Suprapubic skin (tissue), 4 donors: ENCODE data around the gene TRIM52. TPM values are rescaled to one million over a fixed set of nuclear protein-coding genes. Genes with fewer than 3 reads are reported as not detected.
A peak's percentile ranks its signal among the peaks of the same experiment; 100 is the strongest.

ENCODE experiments used
- DNase-seq, 2 donors: peaks; one replicate each; pipeline ENCODE4 v3.0.0-alpha.2; 2019; ENCODE audit warnings: low spot score in 2 of 2
- H3K27ac ChIP-seq: fragments of 200-600 bp; sonication (generic); one replicate; pipeline ENCODE4 v1.5.1; 2019
- H3K27me3 ChIP-seq: fragments of 200-600 bp; sonication (generic); one replicate; pipeline ENCODE4 v1.5.1; 2019
- H3K36me3 ChIP-seq: fragments of 200-600 bp; sonication (generic); one replicate; pipeline ENCODE4 v1.5.1; 2019
- H3K4me1 ChIP-seq: fragments of 200-600 bp; sonication (generic); one replicate; pipeline ENCODE4 v1.5.1; 2019
- H3K4me3 ChIP-seq: fragments of 200-600 bp; sonication (generic); one replicate; pipeline ENCODE4 v1.5.1; 2019; ENCODE audit warnings: mild to moderate bottlenecking
- H3K9me3 ChIP-seq: fragments of 200-600 bp; sonication (generic); one replicate; pipeline ENCODE4 v1.5.1; 2019
- CTCF ChIP-seq, 2 donors: fragments of 200-600 bp in 1 of 2; fragments of 450-650 bp in 1 of 2; sonication (generic) in 1 of 2; IDR thresholded peaks; one replicate each; pipeline ENCODE4 v1.5.1; 2016 to 2019; ENCODE audit warnings: antibody characterized with exemption in 2 of 2, mild to moderate bottlenecking in 1 of 2, moderate library complexity in 1 of 2
- EP300 ChIP-seq: sonication (generic); formaldehyde crosslinking; IDR thresholded peaks from one replicate; pipeline ENCODE4 v1.6.1; 2017; ENCODE audit warnings: antibody characterized with exemption
- POLR2A ChIP-seq, 2 donors: fragments of 450-650 bp; IDR thresholded peaks; one replicate each; pipeline ENCODE4 v1.6.1; 2017; ENCODE audit warnings: antibody characterized with exemption in 2 of 2, mild to moderate bottlenecking in 2 of 2, moderate library complexity in 2 of 2
- POLR2AphosphoS5 ChIP-seq, 3 donors: sonication (generic); formaldehyde crosslinking; IDR thresholded peaks; one replicate each; pipeline ENCODE4 v1.6.1; 2017; ENCODE audit warnings: antibody characterized with exemption in 3 of 3
- WGBS: methylation state at CpG from one replicate; pipeline ENCODE4 v1.1.5; 2018; 5-methylcytosine and 5-hydroxymethylcytosine counted together
- total RNA-seq, 4 donors: library from RNA; depleted of rRNA; stranded (reverse); fragments of >200 nt; gene quantifications; one replicate each; pipeline ENCODE4 v1.1.0, GENCODE V29; 2016

TRIM52 gene
- total RNA-seq, 4 donors from 2014 or later, result 6.7 to 15.4 (median 10.1) TPM

- WGBS, result 45% methylated on average over 3 of the region's 3 CpGs
Observed at GRCh38 chr5:181207960-181208253, 53.0 kb downstream of the TRIM52 start.

GRCh38 chr5:181207214-181207959 is 53.6 kb downstream of the TRIM52 start:
- H3K27me3 ChIP-seq, result no peaks in the 10 kb centered on the region
- peak overlapping the region; percentile 66 for H3K27ac ChIP-seq
- peak in 1 of 2 donors; percentile 83 for DNase-seq
- H3K36me3 ChIP-seq, result no peaks in the 10 kb centered on the region
- TF ChIP-seq POLR2AphosphoS5 (IDR thresholded peaks at IDR 0.05), result no peak
- no peak for TF ChIP-seq EP300
- no peak for TF ChIP-seq POLR2A (IDR thresholded peaks at IDR 0.05)
- TF ChIP-seq CTCF (IDR thresholded peaks at IDR 0.05), result no peak
- under 1% methylated on average over 36 of the region's 36 CpGs for WGBS
- peaks cover 51% of the 10 kb centered on the region for H3K4me1 ChIP-seq
- peak overlapping the region; percentile 61 for H3K4me3 ChIP-seq
- no peaks in the 10 kb centered on the region for H3K9me3 ChIP-seq

More at GRCh38 chr5:181207960-181208253, 53.0 kb downstream of the TRIM52 start:
- no peaks in the 10 kb centered on the region for H3K27me3 ChIP-seq
- H3K4me3 ChIP-seq, result peak overlapping the region; percentile 61
- no peaks in the 10 kb centered on the region for H3K36me3 ChIP-seq
- H3K27ac ChIP-seq, result no peak overlapping the region
- H3K4me1 ChIP-seq, result peaks cover 48% of the 10 kb centered on the region
- no peaks in the 10 kb centered on the region for H3K9me3 ChIP-seq
- TF ChIP-seq POLR2A (IDR thresholded peaks at IDR 0.05), result no peak
- no peak for TF ChIP-seq EP300
- TF ChIP-seq CTCF (IDR thresholded peaks at IDR 0.05), result no peak
- no peak for TF ChIP-seq POLR2AphosphoS5 (IDR thresholded peaks at IDR 0.05)
- DNase-seq, result no peak

- peaks cover 51% of the 10 kb centered on the region for H3K4me1 ChIP-seq
- peak overlapping the region; percentile 61 for H3K4me3 ChIP-seq
- TF ChIP-seq POLR2A (IDR thresholded peaks at IDR 0.05) (no peak), POLR2AphosphoS5 (IDR thresholded peaks at IDR 0.05) (no peak), CTCF (IDR thresholded peaks at IDR 0.05) (no peak), EP300 (no peak)
- H3K36me3 ChIP-seq, result no peaks in the 10 kb centered on the region
- no peaks in the 10 kb centered on the region for H3K9me3 ChIP-seq
- H3K27ac ChIP-seq, result no peak overlapping the region
- DNase-seq, result peak in 1 of 2 donors; percentile 71
- H3K27me3 ChIP-seq, result no peaks in the 10 kb centered on the region
- 24% methylated on average over 37 of the region's 37 CpGs for WGBS
Observed at GRCh38 chr5:181205761-181206649, 54.9 kb downstream of the TRIM52 start.

Other genes with a start within 250 kb of the TRIM52 start
- gene BTNL9, start 220.9 kb downstream of the TRIM52 start, total RNA-seq, result 10 to 100 TPM; 13.4 to 98.3 (median 27.7) TPM
- gene OR2V1, start 130.0 kb downstream of the TRIM52 start, total RNA-seq, result not detected
- gene OR2V2, start 113.6 kb downstream of the TRIM52 start, total RNA-seq, result not detected
- 10 to 100 TPM; 52.0 to 79.0 (median 69.4) TPM for gene TRIM7, start 55.9 kb downstream of the TRIM52 start, total RNA-seq
- gene TRIM41, start 37.9 kb downstream of the TRIM52 start, total RNA-seq, result 10 to 100 TPM; 13.3 to 23.3 (median 16.2) TPM
- 1,000 to 10,000 TPM; 2,440 to 4,496 (median 3,996) TPM for gene RACK1, start 17.2 kb downstream of the TRIM52 start, total RNA-seq
- not detected for gene OR4F3, start 106.1 kb upstream of the TRIM52 start, total RNA-seq